Loucy (cell line): Measurements from ENCODE around the gene ASB2.

ENCODE experiments used
- CTCF ChIP-seq: fragments of 200-600 bp; sonication (generic); conservative IDR thresholded peaks from 2 replicates; pipeline ENCODE4 v1.5.1; 2014; ENCODE audit warnings: mild to moderate bottlenecking, antibody characterized with exemption, low read length
- EZH2phosphoT487 ChIP-seq: fragments of 200-600 bp; IDR thresholded peaks from 2 replicates; pipeline ENCODE4 v1.6.1; 2018; ENCODE audit warnings: antibody characterized with exemption, mild to moderate bottlenecking, moderate library complexity, borderline replicate concordance

GRCh38 chr14:93958567-93959238 is 17.7 kb downstream of the ASB2 start:
- TF ChIP-seq CTCF (no peak), EZH2phosphoT487 (no peak)
